H9 (cell line): ENCODE data around the gene CDK6. TPM values are rescaled to one million over a fixed set of nuclear protein-coding genes. Genes with fewer than 3 reads are reported as not detected.

Source experiments
- DNase-seq: peaks from one replicate; pipeline ENCODE4 v3.0.0-alpha.2; 2017
- H2AFZ ChIP-seq: one replicate; pipeline ENCODE4 v1.6.1; 2013; ENCODE audit warnings: mild to moderate bottlenecking, low read length, control low read depth, moderate library complexity
- H2AK5ac ChIP-seq: 2 replicates; pipeline ENCODE4 v1.6.1; 2013; ENCODE audit warnings: low read length, control low read depth, mixed read lengths; ENCODE audit not compliant: insufficient read length
- H2BK120ac ChIP-seq: one replicate; pipeline ENCODE4 v1.6.1; 2013; ENCODE audit warnings: low read depth, mild to moderate bottlenecking, low read length, control low read depth, inconsistent platforms; ENCODE audit not compliant: poor library complexity, severe bottlenecking
- H2BK12ac ChIP-seq: 2 replicates; pipeline ENCODE4 v1.6.1; 2013; ENCODE audit warnings: low read length, control low read depth, mixed read lengths, low read depth; ENCODE audit not compliant: insufficient read length
- H2BK15ac ChIP-seq: 2 replicates; pipeline ENCODE4 v1.6.1; 2013; ENCODE audit warnings: low read depth, low read length, control low read depth
- H2BK20ac ChIP-seq: one replicate; pipeline ENCODE4 v1.6.1; 2013; ENCODE audit warnings: low read depth, mild to moderate bottlenecking, low read length, control low read depth, inconsistent platforms; ENCODE audit not compliant: poor library complexity, severe bottlenecking
- H2BK5ac ChIP-seq: 2 replicates; pipeline ENCODE4 v1.6.1; 2013; ENCODE audit warnings: low read length, control low read depth, mixed read lengths; ENCODE audit not compliant: insufficient read length
- H3K14ac ChIP-seq: 2 replicates; pipeline ENCODE4 v1.6.1; 2013; ENCODE audit warnings: low read length, control low read depth; ENCODE audit not compliant: insufficient read depth
- H3K18ac ChIP-seq: 2 replicates; pipeline ENCODE4 v1.6.1; 2013; ENCODE audit warnings: low read depth, mild to moderate bottlenecking, mixed read lengths, low read length, control low read depth; ENCODE audit not compliant: insufficient read length
- H3K23ac ChIP-seq: 2 replicates; pipeline ENCODE4 v1.6.1; 2013; ENCODE audit warnings: low read length, control low read depth, mixed read lengths, low read depth; ENCODE audit not compliant: insufficient read length
- H3K23me2 ChIP-seq: 2 replicates; pipeline ENCODE4 v1.6.1; 2013; ENCODE audit warnings: low read depth, mild to moderate bottlenecking, mixed read lengths, low read length, control low read depth; ENCODE audit not compliant: insufficient read length, poor library complexity, severe bottlenecking
- H3K27ac ChIP-seq: 2 replicates; pipeline ENCODE4 v1.5.1; 2013; ENCODE audit warnings: low read length, control low read depth, mixed read lengths, low read depth; ENCODE audit not compliant: insufficient read length
- H3K27me3 ChIP-seq: 2 replicates; pipeline ENCODE4 v1.6.1; 2013; ENCODE audit warnings: low read length, control low read depth, inconsistent platforms; ENCODE audit not compliant: insufficient read depth
- H3K4ac ChIP-seq: 2 replicates; pipeline ENCODE4 v1.6.1; 2013; ENCODE audit warnings: low read depth, mild to moderate bottlenecking, control low read depth, inconsistent platforms, low read length, moderate library complexity
- H3K4me1 ChIP-seq: 2 replicates; pipeline ENCODE4 v1.6.1; 2013; ENCODE audit warnings: low read length, control low read depth, inconsistent platforms; ENCODE audit not compliant: insufficient read depth
- H3K4me2 ChIP-seq: 2 replicates; pipeline ENCODE4 v1.6.1; 2013; ENCODE audit warnings: low read length, control low read depth, mixed read lengths; ENCODE audit not compliant: insufficient read length, insufficient read depth
- H3K56ac ChIP-seq: 2 replicates; pipeline ENCODE4 v1.6.1; 2013; ENCODE audit warnings: low read depth, mild to moderate bottlenecking, mixed read lengths, low read length, control low read depth; ENCODE audit not compliant: insufficient read length
- H3K79me1 ChIP-seq: 2 replicates; pipeline ENCODE4 v1.6.1; 2013; ENCODE audit warnings: low read depth, mild to moderate bottlenecking, moderate library complexity, low read length, control low read depth, inconsistent platforms; ENCODE audit not compliant: insufficient read depth, poor library complexity, severe bottlenecking
- H3K79me2 ChIP-seq: 2 replicates; pipeline ENCODE4 v1.6.1; 2013; ENCODE audit warnings: low read length, control low read depth, inconsistent platforms; ENCODE audit not compliant: insufficient read depth
- H3K9ac ChIP-seq: 2 replicates; pipeline ENCODE4 v1.6.1; 2013; ENCODE audit warnings: low read length, control low read depth, mixed read lengths; ENCODE audit not compliant: insufficient read length; ENCODE audit errors: extremely low read depth
- H3K9me3 ChIP-seq: one replicate; pipeline ENCODE4 v1.6.1; 2013; ENCODE audit warnings: low read depth, low read length, inconsistent platforms; ENCODE audit not compliant: control insufficient read depth
- H3T11ph ChIP-seq: one replicate; pipeline ENCODE4 v1.6.1; 2013; ENCODE audit warnings: mild to moderate bottlenecking, low read length, control low read depth, inconsistent platforms
- H4K20me1 ChIP-seq: one replicate; pipeline ENCODE4 v1.6.1; 2013; ENCODE audit not compliant: control insufficient read depth, insufficient read length, insufficient read depth
- H4K5ac ChIP-seq: 2 replicates; pipeline ENCODE4 v1.6.1; 2013; ENCODE audit warnings: low read depth, mild to moderate bottlenecking, mixed read lengths, low read length, control low read depth; ENCODE audit not compliant: insufficient read length
- H4K8ac ChIP-seq: replicated peaks from 2 replicates; pipeline ENCODE4 v1.6.1; 2013; ENCODE audit warnings: low read length, control low read depth, mixed read lengths, low read depth; ENCODE audit not compliant: insufficient read length
- H4K91ac ChIP-seq: 2 replicates; pipeline ENCODE4 v1.6.1; 2013; ENCODE audit warnings: low read depth, mild to moderate bottlenecking, moderate library complexity, mixed read lengths, low read length, control low read depth; ENCODE audit not compliant: insufficient read length
- H3K27ac Mint-ChIP-seq, 3 experiments: 2 replicates in 2 of 3; 3 replicates in 1 of 3; pipeline ENCODE4 v1.8.0; 2020 to 2021; ENCODE audit warnings: mixed read lengths in 3 of 3, mild to moderate bottlenecking in 1 of 3, moderate library complexity in 1 of 3
- H3K27me3 Mint-ChIP-seq: 2 replicates; pipeline ENCODE4 v1.8.0; 2021; ENCODE audit warnings: low read depth, mild to moderate bottlenecking, moderate library complexity, mixed read lengths
- H3K36me3 Mint-ChIP-seq, 3 experiments: 2 replicates in 2 of 3; 3 replicates in 1 of 3; pipeline ENCODE4 v1.8.0; 2020 to 2021; ENCODE audit warnings: low read depth in 3 of 3, mixed read lengths in 3 of 3; ENCODE audit not compliant: insufficient read depth in 1 of 3
- H3K4me1 Mint-ChIP-seq, 2 experiments: 2 replicates each; pipeline ENCODE4 v1.8.0; 2020; ENCODE audit warnings: mixed read lengths in 2 of 2
- H3K4me3 Mint-ChIP-seq, 2 experiments: 2 replicates in 1 of 2; 3 replicates in 1 of 2; pipeline ENCODE4 v1.8.0; 2020 to 2021; ENCODE audit warnings: mild to moderate bottlenecking in 2 of 2, mixed read lengths in 2 of 2, moderate library complexity in 1 of 2
- H3K9me3 Mint-ChIP-seq, 2 experiments: 2 replicates in 1 of 2; 3 replicates in 1 of 2; pipeline ENCODE4 v1.8.0; 2020; ENCODE audit warnings: mild to moderate bottlenecking in 2 of 2, mixed read lengths in 2 of 2, moderate library complexity in 1 of 2
- CTCF ChIP-seq: fragments of 200-600 bp; sonication (generic); conservative IDR thresholded peaks from 3 replicates; pipeline ENCODE4 v1.8.0; 2021; ENCODE audit warnings: antibody characterized with exemption, mild to moderate bottlenecking
- WGBS: extraction: QIAGEN DNeasy Blood & Tissue Kit; methylation state at CpG from one replicate; pipeline ENCODE4 v1.1.7; 2013; ENCODE audit warnings: missing lambda C conversion rate, low lambda C conversion rate, mixed read lengths; ENCODE audit not compliant: insufficient read length; ENCODE audit errors: extremely low coverage; 5-methylcytosine and 5-hydroxymethylcytosine counted together
- total RNA-seq: library from RNA; stranded (reverse); gene quantifications from 2 replicates; pipeline ENCODE4 v1.2.1, GENCODE V29; 2021

Gene CDK6
- total RNA-seq, 1 experiment from 2014 or later = 30.0 TPM

DNA sequence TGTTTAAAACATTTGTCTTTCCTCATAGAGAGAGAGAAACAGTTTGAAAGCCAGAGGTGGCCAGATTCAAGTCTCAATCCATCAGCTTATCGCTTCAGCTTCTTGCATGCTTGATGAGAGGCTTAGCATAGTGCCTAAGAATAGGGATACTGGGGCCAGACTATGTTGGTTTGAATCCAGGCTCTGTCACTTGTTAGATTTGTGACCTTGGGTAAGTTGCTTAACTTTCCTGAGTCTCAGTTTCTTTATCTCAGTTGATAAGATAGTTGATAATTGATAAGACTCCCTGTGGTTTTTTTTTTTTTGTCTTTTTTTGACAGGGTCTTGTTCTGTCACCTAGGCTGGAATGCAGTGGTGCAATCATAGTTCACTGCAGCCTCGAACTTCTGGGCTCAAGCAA is 12.1 kb upstream of the CDK6 start:
- no peaks in the 10 kb centered on the region for H3K79me1 ChIP-seq
- no peak overlapping the region for H3K4me3 Mint-ChIP-seq
- H2BK15ac ChIP-seq = no peak overlapping the region
- H4K20me1 ChIP-seq = no peaks in the 10 kb centered on the region
- H3K4me1 Mint-ChIP-seq = no peaks in the 10 kb centered on the region
- no peak overlapping the region for H3K27ac Mint-ChIP-seq
- no peak overlapping the region for H4K91ac ChIP-seq
- H3K27ac ChIP-seq = no peak overlapping the region
- no peak overlapping the region for H3K14ac ChIP-seq
- no peak overlapping the region for H3K4ac ChIP-seq
- DNase-seq = no peak
- H3K23me2 ChIP-seq = no peaks in the 10 kb centered on the region
- H4K5ac ChIP-seq = no peak overlapping the region
- no peak for TF ChIP-seq CTCF
- no peaks in the 10 kb centered on the region for H3K27me3 ChIP-seq
- H3K23ac ChIP-seq = no peak overlapping the region
- no peak overlapping the region for H3K9ac ChIP-seq
- H4K8ac ChIP-seq = no peak overlapping the region
- H2BK120ac ChIP-seq = no peak overlapping the region
- H3K18ac ChIP-seq = no peak overlapping the region
- H3K9me3 Mint-ChIP-seq = no peaks in the 10 kb centered on the region
- H3K56ac ChIP-seq = no peak overlapping the region
- H3K4me1 ChIP-seq = no peaks in the 10 kb centered on the region
- no peak overlapping the region for H3T11ph ChIP-seq
- no peaks in the 10 kb centered on the region for H3K79me2 ChIP-seq
- H2BK20ac ChIP-seq = no peak overlapping the region
- no peak overlapping the region for H2AFZ ChIP-seq
- H3K4me2 ChIP-seq = no peak overlapping the region
- H2BK12ac ChIP-seq = no peak overlapping the region
- no CpG with 5 or more reads among the region's 2 CpGs for WGBS
- peaks cover 13% of the 10 kb centered on the region for H3K27me3 Mint-ChIP-seq
- no peaks in the 10 kb centered on the region for H3K36me3 Mint-ChIP-seq
- H3K9me3 ChIP-seq = no peaks in the 10 kb centered on the region
- H2AK5ac ChIP-seq = no peak overlapping the region
- no peak overlapping the region for H2BK5ac ChIP-seq
